Right atrium auricular region (tissue), 2 donors: ENCODE data around the gene VEGFB. TPM values are rescaled to one million over a fixed set of nuclear protein-coding genes. Genes with fewer than 3 reads are reported as not detected.

Experiments used
- DNase-seq: peaks from one replicate; pipeline ENCODE4 v3.0.0-alpha.2; 2019; ENCODE audit warnings: low spot score
- H3K27ac ChIP-seq, 2 donors: fragments of 200-600 bp; sonication (generic); 1 replicate in 1 of 2; 2 replicates in 1 of 2; pipeline ENCODE4 v1.5.1; 2016 to 2019
- H3K27me3 ChIP-seq, 2 donors: fragments of 200-600 bp; sonication (generic); one replicate each; pipeline versions ENCODE4 v1.5.1 to v1.6.0; 2017 to 2019
- H3K36me3 ChIP-seq: fragments of 200-600 bp; sonication (generic); one replicate; pipeline ENCODE4 v1.5.1; 2016
- H3K4me1 ChIP-seq, 2 donors: fragments of 200-600 bp; sonication (generic); one replicate each; pipeline versions ENCODE4 v1.5.1 to v1.6.0; 2017 to 2019
- H3K4me3 ChIP-seq, 2 donors: fragments of 200-600 bp; sonication (generic); 1 replicate in 1 of 2; 2 replicates in 1 of 2; pipeline ENCODE4 v1.5.1; 2017 to 2019; ENCODE audit warnings: mild to moderate bottlenecking in 1 of 2, moderate library complexity in 1 of 2
- H3K9me3 ChIP-seq, 2 donors: fragments of 200-600 bp; sonication (generic); one replicate each; pipeline ENCODE4 v1.5.1; 2019
- CTCF ChIP-seq, 2 donors: fragments of 200-600 bp; sonication (generic); IDR thresholded peaks; one replicate each; pipeline ENCODE4 v1.5.1; 2019; ENCODE audit warnings: antibody characterized with exemption in 2 of 2
- total RNA-seq, 2 donors: library from RNA; depleted of rRNA; stranded (reverse); fragments of >200 nt; gene quantifications; one replicate each; pipeline ENCODE4 v1.1.0, GENCODE V29; 2016

Gene VEGFB
- total RNA-seq, 2 donors from 2014 or later = 153 to 201 TPM

GRCh38 chr11:64231546-64231945, 2.8 kb upstream of the VEGFB start:
- Histone ChIP-seq H3K36me3 (peaks cover 6% of the 10 kb centered on the region), H3K4me1 (peaks cover 0 to 76% of the 10 kb centered on the region in 2 donors), H3K9me3 (no peaks in the 10 kb centered on the region), H3K4me3 (peak overlapping the region in 1 of 2 donors; percentile 77), H3K27me3 (no peaks in the 10 kb centered on the region), H3K27ac (peak overlapping the region in 1 of 2 donors; percentile 97)
- no peak for DNase-seq
- no peak for TF ChIP-seq CTCF (IDR thresholded peaks at IDR 0.05)

GRCh38 chr11:64232182-64232966, 2.0 kb upstream of the VEGFB start:
- peaks cover 0 to 76% of the 10 kb centered on the region in 2 donors for H3K4me1 ChIP-seq
- no peak for TF ChIP-seq CTCF (IDR thresholded peaks at IDR 0.05)

GRCh38 chr11:64232967-64233315, 1.4 kb upstream of the VEGFB start:
- Histone ChIP-seq H3K4me3 (no peak overlapping the region), H3K4me1 (peaks cover 0 to 76% of the 10 kb centered on the region in 2 donors), H3K27ac (no peak overlapping the region), H3K9me3 (no peaks in the 10 kb centered on the region), H3K36me3 (peaks cover 6% of the 10 kb centered on the region), H3K27me3 (no peaks in the 10 kb centered on the region)
- DNase-seq = no peak
- TF ChIP-seq CTCF (IDR thresholded peaks at IDR 0.05) = no peak

More at GRCh38 chr11:64232182-64232966, 2.0 kb upstream of the VEGFB start:
- Histone ChIP-seq H3K27me3 (no peaks in the 10 kb centered on the region), H3K27ac (peak overlapping the region in 1 of 2 donors; percentile 97), H3K4me3 (no peak overlapping the region), H3K9me3 (no peaks in the 10 kb centered on the region), H3K36me3 (peaks cover 6% of the 10 kb centered on the region)
- no peak for DNase-seq

GRCh38 chr11:64234647-64235379, 429 bp downstream of the VEGFB start:
- Histone ChIP-seq H3K4me1 (peaks cover 0 to 67% of the 10 kb centered on the region in 2 donors), H3K27me3 (no peaks in the 10 kb centered on the region), H3K9me3 (no peaks in the 10 kb centered on the region), H3K36me3 (peaks cover 6% of the 10 kb centered on the region), H3K27ac (peak overlapping the region; percentile 89 to 90), H3K4me3 (peak overlapping the region; percentile 69 to 75)
- no peak for DNase-seq
- no peak for TF ChIP-seq CTCF (IDR thresholded peaks at IDR 0.05)

- TF ChIP-seq CTCF (IDR thresholded peaks at IDR 0.05) = no peak
- H3K27ac ChIP-seq = peak overlapping the region; percentile 89 to 90
- H3K27me3 ChIP-seq = no peaks in the 10 kb centered on the region
- no peaks in the 10 kb centered on the region for H3K9me3 ChIP-seq
- H3K4me3 ChIP-seq = peak overlapping the region; percentile 69 to 75
- H3K4me1 ChIP-seq = peaks cover 0 to 71% of the 10 kb centered on the region in 2 donors
- H3K36me3 ChIP-seq = peaks cover 6% of the 10 kb centered on the region
- no peak for DNase-seq
Measured at GRCh38 chr11:64235437-64236161, 1.2 kb downstream of the VEGFB start.
